GM23338 (cell line): ENCODE results near the gene ALX3. TPM values are rescaled to one million over a fixed set of nuclear protein-coding genes. Genes with fewer than 3 reads are reported as not detected.

Source experiments
- ATAC-seq: fragments of 200-7000 bp; cut with Tn5 transposase; 3 replicates; pipeline ENCODE4 v1.9.1; 2020
- DNase-seq: peaks from one replicate; pipeline ENCODE4 v3.0.0-alpha.2; 2015; ENCODE audit warnings: low spot score
- H2AFZ ChIP-seq: fragments of 200-600 bp; sonication (generic); 2 replicates; pipeline ENCODE4 v1.8.0; 2016; ENCODE audit warnings: antibody characterized with exemption, mild to moderate bottlenecking, moderate library complexity
- H3F3A ChIP-seq: fragments of 200-600 bp; sonication (generic); replicated peaks from 2 replicates; pipeline ENCODE4 v1.8.0; 2017; ENCODE audit warnings: antibody characterized with exemption, mixed run types, low read depth
- H3K27ac ChIP-seq: fragments of 200-600 bp; sonication (generic); 2 replicates; pipeline ENCODE4 v1.6.1; 2016; ENCODE audit warnings: low read depth
- H3K27me3 ChIP-seq: fragments of 200-600 bp; sonication (generic); 2 replicates; pipeline ENCODE4 v1.8.0; 2016; ENCODE audit warnings: mild to moderate bottlenecking, mixed run types, moderate library complexity; ENCODE audit not compliant: insufficient read depth
- H3K36me3 ChIP-seq: fragments of 200-600 bp; sonication (generic); 2 replicates; pipeline ENCODE4 v1.8.0; 2016; ENCODE audit warnings: mild to moderate bottlenecking; ENCODE audit not compliant: insufficient read depth
- H3K4me1 ChIP-seq: fragments of 200-600 bp; sonication (generic); 2 replicates; pipeline ENCODE4 v1.8.0; 2016; ENCODE audit warnings: mild to moderate bottlenecking, moderate library complexity; ENCODE audit not compliant: insufficient read depth
- H3K4me2 ChIP-seq: fragments of 200-600 bp; sonication (generic); 2 replicates; pipeline ENCODE4 v1.7.1; 2017; ENCODE audit warnings: mixed run types
- H3K4me3 ChIP-seq: fragments of 200-600 bp; sonication (generic); 2 replicates; pipeline ENCODE4 v1.6.1; 2016; ENCODE audit warnings: mixed run types
- H3K79me2 ChIP-seq: fragments of 200-600 bp; sonication (generic); replicated peaks from 2 replicates; pipeline ENCODE4 v1.8.0; 2017; ENCODE audit warnings: mild to moderate bottlenecking; ENCODE audit not compliant: insufficient read depth
- H3K9me2 ChIP-seq: fragments of 200-600 bp; sonication (generic); 2 replicates; pipeline ENCODE4 v1.8.0; 2017; ENCODE audit not compliant: insufficient read depth
- H4K20me1 ChIP-seq: fragments of 200-600 bp; sonication (generic); replicated peaks from 2 replicates; pipeline ENCODE4 v1.8.0; 2017; ENCODE audit warnings: mild to moderate bottlenecking; ENCODE audit not compliant: insufficient read depth
- H3K27ac Mint-ChIP-seq: 2 replicates; pipeline ENCODE4 v1.8.0; 2020; ENCODE audit warnings: inconsistent platforms, mild to moderate bottlenecking, moderate library complexity, mixed read lengths
- H3K27me3 Mint-ChIP-seq: 3 replicates; pipeline ENCODE4 v1.8.0; 2022; ENCODE audit warnings: low read depth, mild to moderate bottlenecking, moderate library complexity, mixed read lengths, inconsistent platforms; ENCODE audit not compliant: insufficient read depth, poor library complexity
- H3K36me3 Mint-ChIP-seq: 3 replicates; pipeline ENCODE4 v1.8.0; 2021; ENCODE audit warnings: low read depth, mild to moderate bottlenecking, inconsistent platforms, moderate library complexity, mixed read lengths
- H3K4me1 Mint-ChIP-seq: 3 replicates; pipeline ENCODE4 v1.8.0; 2020; ENCODE audit warnings: mild to moderate bottlenecking, inconsistent platforms, mixed read lengths
- H3K4me3 Mint-ChIP-seq: 3 replicates; pipeline ENCODE4 v1.8.0; 2021; ENCODE audit warnings: moderate library complexity, mild to moderate bottlenecking, inconsistent platforms, mixed read lengths
- H3K9me3 Mint-ChIP-seq: 3 replicates; pipeline ENCODE4 v1.8.0; 2020; ENCODE audit warnings: moderate library complexity, mild to moderate bottlenecking, inconsistent platforms, mixed read lengths
- CREB1 ChIP-seq: fragments of 250-450 bp; sonication (Bioruptor Pico); IDR thresholded peaks from 2 replicates; pipeline ENCODE4 v1.5.0; 2020; ENCODE audit warnings: low read depth, mild to moderate bottlenecking, moderate library complexity
- CTCF ChIP-seq, 2 experiments: fragments of 200-600 bp in 1 of 2; sonication (generic) in 1 of 2; conservative IDR thresholded peaks; 2 replicates each; pipeline versions ENCODE4 v1.5.1 to v1.6.1; 2016 to 2017; ENCODE audit warnings: antibody characterized with exemption in 2 of 2, low read depth in 2 of 2, mild to moderate bottlenecking in 2 of 2, moderate library complexity in 1 of 2
- ETS1 ChIP-seq: IDR thresholded peaks from 2 replicates; pipeline ENCODE4 v1.6.1; 2016; ENCODE audit warnings: antibody characterized with exemption
- EZH2 ChIP-seq: fragments of 200-600 bp; sonication (generic); IDR thresholded peaks from one replicate; pipeline ENCODE4 v1.8.0; 2017; ENCODE audit warnings: antibody characterized with exemption, mild to moderate bottlenecking, low read depth; ENCODE audit not compliant: unreplicated experiment
- EZH2phosphoT487 ChIP-seq: fragments of 200-600 bp; sonication (generic); IDR thresholded peaks from one replicate; pipeline ENCODE4 v1.8.1; 2018; ENCODE audit warnings: antibody characterized with exemption; ENCODE audit not compliant: unreplicated experiment
- JUNB ChIP-seq: IDR thresholded peaks from one replicate; pipeline ENCODE4 v1.6.1; 2016; ENCODE audit warnings: antibody characterized with exemption; ENCODE audit not compliant: unreplicated experiment
- NANOG ChIP-seq: IDR thresholded peaks from 2 replicates; pipeline ENCODE4 v1.6.1; 2016; ENCODE audit warnings: antibody characterized with exemption, borderline replicate concordance
- POLR2AphosphoS5 ChIP-seq: IDR thresholded peaks from 2 replicates; pipeline ENCODE4 v1.6.1; 2016; ENCODE audit warnings: antibody characterized with exemption, low read depth
- STAT1 ChIP-seq: IDR thresholded peaks from one replicate; pipeline ENCODE4 v1.6.1; 2016; ENCODE audit warnings: antibody characterized with exemption; ENCODE audit not compliant: unreplicated experiment
- ZNF114 ChIP-seq: fragments of 250-450 bp; sonication (Bioruptor Pico); IDR thresholded peaks from 2 replicates; pipeline ENCODE4 v1.5.0; 2020; ENCODE audit warnings: mild to moderate bottlenecking, moderate library complexity
- ZNF331 ChIP-seq: fragments of 250-450 bp; sonication (Bioruptor Pico); IDR thresholded peaks from 2 replicates; pipeline ENCODE4 v1.5.0; 2020; ENCODE audit warnings: low read depth, mild to moderate bottlenecking, moderate library complexity
- polyA plus RNA-seq: library from polyadenylated mRNA; unstranded; fragments of >200 nt; fragmentation: Nextera tagmentation; extraction: Ambion mirVana; gene quantifications from 2 replicates; pipeline ENCODE4 v1.2.1, GENCODE V29; 2016
- total RNA-seq: library from RNA; depleted of rRNA; stranded (reverse); fragments of >200 nt; shearing (Covaris generic); gene quantifications from 2 replicates; pipeline ENCODE4 v1.2.3, GENCODE V29; 2014
- TF ChIP-seq, protein P1 (sequence below): fragments of 250-450 bp; sonication (Bioruptor Pico); IDR thresholded peaks from 2 replicates; pipeline ENCODE4 v1.5.0; 2020; ENCODE audit warnings: mild to moderate bottlenecking, moderate library complexity
- TF ChIP-seq, protein P2 (sequence below): IDR thresholded peaks from one replicate; pipeline ENCODE4 v1.6.1; 2018; ENCODE audit warnings: antibody characterized with exemption; ENCODE audit not compliant: unreplicated experiment

ALX3 gene
- total and polyA plus RNA-seq, 2 experiments from 2014 or later = not detected

GRCh38 chr1:110049801-110050601 lies 20.5 kb downstream of the ALX3 start:
- H2AFZ ChIP-seq = no peak overlapping the region
- Mint-ChIP-seq H3K4me1 (no peaks in the 10 kb centered on the region), H3K36me3 (peaks cover 90% of the 10 kb centered on the region), H3K9me3 (no peaks in the 10 kb centered on the region), H3K27ac (no peak overlapping the region), H3K27me3 (peaks cover 5% of the 10 kb centered on the region), H3K4me3 (no peak overlapping the region)
- H3F3A ChIP-seq = no peaks in the 10 kb centered on the region
- H3K4me1 ChIP-seq = no peaks in the 10 kb centered on the region
- peaks cover 49% of the 10 kb centered on the region for H3K36me3 ChIP-seq
- no peak overlapping the region for H3K4me2 ChIP-seq
- H3K9me2 ChIP-seq = no peaks in the 10 kb centered on the region
- ATAC-seq (no peak), DNase-seq (no peak)
- no peak overlapping the region for H3K27ac ChIP-seq
- H3K79me2 ChIP-seq = no peaks in the 10 kb centered on the region
- no peaks in the 10 kb centered on the region for H3K27me3 ChIP-seq
- no peak for TF ChIP-seq EZH2
- no peak for TF ChIP-seq STAT1
- no peak for TF ChIP-seq NANOG
- TF ChIP-seq POLR2AphosphoS5 = no peak
- TF ChIP-seq ETS1 = no peak
- TF ChIP-seq CTCF (conservative IDR thresholded peaks at IDR 0.05; ENCODE audit: low read depth in 2 of 2) = no peak
- TF ChIP-seq, protein P1, sequence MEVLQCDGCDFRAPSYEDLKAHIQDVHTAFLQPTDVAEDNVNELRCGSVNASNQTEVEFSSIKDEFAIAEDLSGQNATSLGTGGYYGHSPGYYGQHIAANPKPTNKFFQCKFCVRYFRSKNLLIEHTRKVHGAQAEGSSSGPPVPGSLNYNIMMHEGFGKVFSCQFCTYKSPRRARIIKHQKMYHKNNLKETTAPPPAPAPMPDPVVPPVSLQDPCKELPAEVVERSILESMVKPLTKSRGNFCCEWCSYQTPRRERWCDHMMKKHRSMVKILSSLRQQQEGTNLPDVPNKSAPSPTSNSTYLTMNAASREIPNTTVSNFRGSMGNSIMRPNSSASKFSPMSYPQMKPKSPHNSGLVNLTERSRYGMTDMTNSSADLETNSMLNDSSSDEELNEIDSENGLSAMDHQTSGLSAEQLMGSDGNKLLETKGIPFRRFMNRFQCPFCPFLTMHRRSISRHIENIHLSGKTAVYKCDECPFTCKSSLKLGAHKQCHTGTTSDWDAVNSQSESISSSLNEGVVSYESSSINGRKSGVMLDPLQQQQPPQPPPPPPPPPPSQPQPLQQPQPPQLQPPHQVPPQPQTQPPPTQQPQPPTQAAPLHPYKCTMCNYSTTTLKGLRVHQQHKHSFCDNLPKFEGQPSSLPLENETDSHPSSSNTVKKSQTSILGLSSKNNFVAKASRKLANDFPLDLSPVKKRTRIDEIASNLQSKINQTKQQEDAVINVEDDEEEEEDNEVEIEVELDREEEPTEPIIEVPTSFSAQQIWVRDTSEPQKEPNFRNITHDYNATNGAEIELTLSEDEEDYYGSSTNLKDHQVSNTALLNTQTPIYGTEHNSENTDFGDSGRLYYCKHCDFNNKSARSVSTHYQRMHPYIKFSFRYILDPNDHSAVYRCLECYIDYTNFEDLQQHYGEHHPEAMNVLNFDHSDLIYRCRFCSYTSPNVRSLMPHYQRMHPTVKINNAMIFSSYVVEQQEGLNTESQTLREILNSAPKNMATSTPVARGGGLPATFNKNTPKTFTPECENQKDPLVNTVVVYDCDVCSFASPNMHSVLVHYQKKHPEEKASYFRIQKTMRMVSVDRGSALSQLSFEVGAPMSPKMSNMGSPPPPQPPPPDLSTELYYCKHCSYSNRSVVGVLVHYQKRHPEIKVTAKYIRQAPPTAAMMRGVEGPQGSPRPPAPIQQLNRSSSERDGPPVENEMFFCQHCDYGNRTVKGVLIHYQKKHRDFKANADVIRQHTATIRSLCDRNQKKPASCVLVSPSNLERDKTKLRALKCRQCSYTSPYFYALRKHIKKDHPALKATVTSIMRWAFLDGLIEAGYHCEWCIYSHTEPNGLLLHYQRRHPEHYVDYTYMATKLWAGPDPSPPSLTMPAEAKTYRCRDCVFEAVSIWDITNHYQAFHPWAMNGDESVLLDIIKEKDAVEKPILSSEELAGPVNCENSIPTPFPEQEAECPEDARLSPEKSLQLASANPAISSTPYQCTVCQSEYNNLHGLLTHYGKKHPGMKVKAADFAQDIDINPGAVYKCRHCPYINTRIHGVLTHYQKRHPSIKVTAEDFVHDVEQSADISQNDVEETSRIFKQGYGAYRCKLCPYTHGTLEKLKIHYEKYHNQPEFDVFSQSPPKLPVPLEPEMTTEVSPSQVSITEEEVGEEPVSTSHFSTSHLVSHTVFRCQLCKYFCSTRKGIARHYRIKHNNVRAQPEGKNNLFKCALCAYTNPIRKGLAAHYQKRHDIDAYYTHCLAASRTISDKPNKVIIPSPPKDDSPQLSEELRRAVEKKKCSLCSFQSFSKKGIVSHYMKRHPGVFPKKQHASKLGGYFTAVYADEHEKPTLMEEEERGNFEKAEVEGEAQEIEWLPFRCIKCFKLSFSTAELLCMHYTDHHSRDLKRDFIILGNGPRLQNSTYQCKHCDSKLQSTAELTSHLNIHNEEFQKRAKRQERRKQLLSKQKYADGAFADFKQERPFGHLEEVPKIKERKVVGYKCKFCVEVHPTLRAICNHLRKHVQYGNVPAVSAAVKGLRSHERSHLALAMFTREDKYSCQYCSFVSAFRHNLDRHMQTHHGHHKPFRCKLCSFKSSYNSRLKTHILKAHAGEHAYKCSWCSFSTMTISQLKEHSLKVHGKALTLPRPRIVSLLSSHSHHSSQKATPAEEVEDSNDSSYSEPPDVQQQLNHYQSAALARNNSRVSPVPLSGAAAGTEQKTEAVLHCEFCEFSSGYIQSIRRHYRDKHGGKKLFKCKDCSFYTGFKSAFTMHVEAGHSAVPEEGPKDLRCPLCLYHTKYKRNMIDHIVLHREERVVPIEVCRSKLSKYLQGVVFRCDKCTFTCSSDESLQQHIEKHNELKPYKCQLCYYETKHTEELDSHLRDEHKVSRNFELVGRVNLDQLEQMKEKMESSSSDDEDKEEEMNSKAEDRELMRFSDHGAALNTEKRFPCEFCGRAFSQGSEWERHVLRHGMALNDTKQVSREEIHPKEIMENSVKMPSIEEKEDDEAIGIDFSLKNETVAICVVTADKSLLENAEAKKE (CRISPR knock-in tag) = no peak
- TF ChIP-seq ZNF331 (CRISPR knock-in tag) = no peak
- no peak for TF ChIP-seq CREB1 (CRISPR knock-in tag)
- no peak for TF ChIP-seq JUNB
- TF ChIP-seq, protein P2, sequence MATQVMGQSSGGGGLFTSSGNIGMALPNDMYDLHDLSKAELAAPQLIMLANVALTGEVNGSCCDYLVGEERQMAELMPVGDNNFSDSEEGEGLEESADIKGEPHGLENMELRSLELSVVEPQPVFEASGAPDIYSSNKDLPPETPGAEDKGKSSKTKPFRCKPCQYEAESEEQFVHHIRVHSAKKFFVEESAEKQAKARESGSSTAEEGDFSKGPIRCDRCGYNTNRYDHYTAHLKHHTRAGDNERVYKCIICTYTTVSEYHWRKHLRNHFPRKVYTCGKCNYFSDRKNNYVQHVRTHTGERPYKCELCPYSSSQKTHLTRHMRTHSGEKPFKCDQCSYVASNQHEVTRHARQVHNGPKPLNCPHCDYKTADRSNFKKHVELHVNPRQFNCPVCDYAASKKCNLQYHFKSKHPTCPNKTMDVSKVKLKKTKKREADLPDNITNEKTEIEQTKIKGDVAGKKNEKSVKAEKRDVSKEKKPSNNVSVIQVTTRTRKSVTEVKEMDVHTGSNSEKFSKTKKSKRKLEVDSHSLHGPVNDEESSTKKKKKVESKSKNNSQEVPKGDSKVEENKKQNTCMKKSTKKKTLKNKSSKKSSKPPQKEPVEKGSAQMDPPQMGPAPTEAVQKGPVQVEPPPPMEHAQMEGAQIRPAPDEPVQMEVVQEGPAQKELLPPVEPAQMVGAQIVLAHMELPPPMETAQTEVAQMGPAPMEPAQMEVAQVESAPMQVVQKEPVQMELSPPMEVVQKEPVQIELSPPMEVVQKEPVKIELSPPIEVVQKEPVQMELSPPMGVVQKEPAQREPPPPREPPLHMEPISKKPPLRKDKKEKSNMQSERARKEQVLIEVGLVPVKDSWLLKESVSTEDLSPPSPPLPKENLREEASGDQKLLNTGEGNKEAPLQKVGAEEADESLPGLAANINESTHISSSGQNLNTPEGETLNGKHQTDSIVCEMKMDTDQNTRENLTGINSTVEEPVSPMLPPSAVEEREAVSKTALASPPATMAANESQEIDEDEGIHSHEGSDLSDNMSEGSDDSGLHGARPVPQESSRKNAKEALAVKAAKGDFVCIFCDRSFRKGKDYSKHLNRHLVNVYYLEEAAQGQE = no peak
- TF ChIP-seq EZH2phosphoT487 = no peak
- no peak for TF ChIP-seq ZNF114 (CRISPR knock-in tag)
- no peak overlapping the region for H3K4me3 ChIP-seq
- peaks cover 13% of the 10 kb centered on the region; the same call in 1 of the 2 replicates for H4K20me1 ChIP-seq
